ENCODE results near the gene ADGRE3.
"Not testable (repeated sequence)": the region's sequence is repeated elsewhere in the genome, so short reads cannot be mapped to it uniquely, and the experiment has no call there.

The ADGRE3 gene

DNA sequence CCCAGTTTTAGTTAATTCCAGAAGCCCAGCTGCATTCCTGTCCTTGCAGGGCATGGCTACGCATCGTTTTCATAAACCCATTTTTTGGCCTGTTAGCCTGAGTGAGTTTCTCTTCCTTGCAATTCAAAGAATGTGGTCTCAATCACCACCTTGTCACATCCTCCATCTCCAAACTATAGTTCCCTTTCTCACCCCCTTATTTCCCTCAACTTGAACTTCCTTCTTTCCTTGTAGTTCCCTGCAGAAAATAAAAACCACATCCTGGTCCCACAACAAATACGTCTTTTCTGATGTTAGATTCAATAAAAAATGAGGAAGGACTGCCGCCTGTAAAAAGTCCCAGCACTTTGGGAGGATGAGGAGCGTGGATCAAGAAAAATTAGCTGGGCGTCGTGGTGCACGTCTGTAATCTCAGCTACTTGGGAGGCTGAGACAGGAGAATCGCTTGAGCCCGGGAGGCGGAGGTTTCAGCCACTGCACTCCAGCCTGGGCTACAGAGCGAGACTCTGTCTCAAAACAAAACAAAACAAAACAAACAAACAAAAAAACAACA, 13.2 kb downstream of the ADGRE3 start:
- no peak for DNase-seq

DNA sequence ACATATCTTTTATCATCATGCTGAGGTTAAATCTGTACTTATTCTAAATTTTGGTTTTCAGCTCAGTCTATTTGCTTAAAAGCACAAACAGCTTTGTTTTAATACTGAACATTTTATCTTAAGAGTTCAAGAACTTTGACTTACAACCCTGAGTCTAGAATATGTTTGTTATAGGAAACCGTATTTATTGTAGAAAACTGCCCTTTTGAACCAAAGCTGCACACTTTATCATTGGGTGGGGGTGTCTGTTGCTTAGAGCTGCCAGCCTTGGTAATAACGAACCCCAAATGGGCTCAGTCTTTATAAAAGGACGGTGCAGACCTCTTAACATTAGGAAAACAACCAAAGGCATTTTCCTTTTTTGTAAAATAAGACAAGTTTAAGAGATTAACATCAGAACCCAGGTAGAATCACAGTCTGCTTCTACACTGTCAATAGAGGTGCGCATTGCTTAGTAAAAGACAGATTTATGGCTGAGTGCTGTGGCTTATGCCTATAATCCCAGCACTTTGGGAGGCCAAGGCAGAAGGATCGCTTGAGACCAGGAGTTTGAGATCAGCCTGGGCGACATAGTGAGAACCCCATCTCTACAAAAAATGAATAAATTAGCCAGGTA, 14.7 kb downstream of the ADGRE3 start:
- no peak for DNase-seq

- DNase-seq: no peak
Observed at GRCh38 chr19:14655726-14656125, 18.9 kb downstream of the ADGRE3 start.

DNA sequence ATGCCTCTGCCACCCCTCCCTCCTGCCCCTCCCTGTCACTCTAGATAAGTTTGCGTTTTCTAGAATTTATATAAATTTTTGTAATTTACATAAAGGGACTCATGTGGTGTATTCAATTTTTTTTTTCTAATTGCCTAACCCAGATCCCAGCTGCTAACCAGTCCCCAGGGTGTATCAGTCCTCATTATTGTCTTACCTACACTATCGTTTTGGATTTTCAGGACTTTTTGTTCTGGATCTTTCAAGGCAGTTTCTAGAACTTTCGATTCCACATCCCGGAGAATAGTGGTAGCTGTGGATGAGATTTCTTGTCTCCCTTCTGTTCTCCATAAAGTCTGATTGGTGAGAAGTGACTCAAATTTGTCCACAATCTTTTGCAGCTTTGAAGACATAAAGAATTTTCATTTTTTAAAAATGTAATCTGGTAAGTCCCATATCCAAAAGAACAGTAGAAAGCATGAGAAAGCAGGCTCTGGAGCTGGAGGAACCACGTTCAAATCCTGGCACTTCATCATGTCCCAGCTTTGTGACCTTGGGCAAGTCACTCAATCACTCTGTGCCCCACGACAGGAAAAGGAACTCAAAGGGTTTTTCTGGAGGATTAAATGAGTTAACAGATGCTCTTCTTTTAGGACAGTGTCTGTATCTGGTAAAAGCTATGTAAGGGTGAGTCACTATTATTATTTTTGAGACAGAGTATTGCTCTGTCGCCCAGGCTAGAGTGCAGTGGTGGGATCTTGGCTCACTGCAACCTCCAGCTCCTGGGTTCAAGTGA, 19.7 kb downstream of the ADGRE3 start:
- no peak for DNase-seq

- DNase-seq: no peak
Observed at GRCh38 chr19:14650161-14650560, 24.5 kb downstream of the ADGRE3 start.

GRCh38 chr19:14649020-14649419, 25.6 kb downstream of the ADGRE3 start:
- DNase-seq: no peak

DNA sequence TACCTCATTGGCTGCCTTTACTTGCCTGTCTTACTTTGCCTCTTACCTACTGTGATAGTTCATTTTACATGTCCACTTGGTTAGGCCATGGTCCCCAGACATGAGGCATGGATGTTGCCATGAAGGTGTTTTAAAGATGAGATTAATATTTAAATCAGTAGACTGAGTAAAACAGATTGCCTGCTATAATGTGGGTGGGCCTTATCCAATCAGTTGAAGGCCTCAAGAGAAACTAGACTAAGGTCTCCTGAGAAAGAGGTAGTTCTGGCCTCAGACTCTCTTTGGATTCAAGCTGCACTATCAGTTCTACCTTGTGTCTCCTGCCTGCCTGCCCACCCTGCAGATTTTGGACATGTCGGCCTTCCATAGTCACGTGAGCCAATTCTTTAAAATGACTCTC, 26.1 kb downstream of the ADGRE3 start:
- DNase-seq: no peak

- no peak for DNase-seq
Observed at GRCh38 chr19:14639536-14640277, 34.9 kb downstream of the ADGRE3 start.

- DNase-seq: no peak
Observed at GRCh38 chr19:14632286-14632685, 42.4 kb downstream of the ADGRE3 start.

GRCh38 chr19:14629557-14629956, 45.1 kb downstream of the ADGRE3 start:
- DNase-seq: no peak

GRCh38 chr19:14624491-14624890, 50.2 kb downstream of the ADGRE3 start:
- not testable (repeated sequence) for DNase-seq

DNA sequence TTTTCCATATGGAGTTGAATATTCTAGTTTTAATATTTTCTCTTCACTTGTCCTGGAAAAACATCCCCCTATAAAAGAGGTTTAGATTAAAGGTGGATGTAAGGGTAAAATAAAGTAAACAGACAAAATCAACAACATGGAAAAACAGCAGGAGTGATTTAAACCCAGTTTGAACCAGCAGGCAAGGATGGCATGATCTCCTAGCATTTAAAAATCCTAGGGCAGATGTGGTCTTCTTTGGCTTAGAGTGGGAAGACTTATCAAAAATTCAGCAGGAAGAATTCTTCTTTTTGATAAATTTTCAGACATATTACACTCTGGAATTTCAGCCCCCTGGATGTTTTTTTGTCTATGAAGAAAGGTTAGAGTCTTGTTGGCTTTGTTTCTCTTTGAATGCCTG, 55.2 kb downstream of the ADGRE3 start:
- no peak for DNase-seq

DNA sequence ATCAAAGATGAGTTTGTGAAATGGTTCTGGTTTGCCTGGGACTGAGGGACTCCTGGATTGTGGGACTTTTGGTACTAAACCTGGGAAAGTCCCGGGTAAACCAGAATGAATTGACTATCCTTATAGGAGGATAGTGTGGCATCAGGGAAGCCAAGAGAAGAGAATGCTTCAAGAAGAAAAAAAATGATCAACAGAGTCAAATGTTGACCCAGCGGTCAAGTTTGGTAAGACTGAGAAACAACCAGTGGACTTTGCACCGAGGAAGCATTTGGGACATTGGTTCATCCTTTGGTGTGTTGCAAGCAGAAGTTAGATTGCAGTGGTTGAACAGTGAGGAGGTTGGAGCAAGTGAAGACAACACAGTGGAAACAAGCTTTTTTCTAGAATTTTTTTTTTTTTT, 58.2 kb downstream of the ADGRE3 start:
- DNase-seq: no peak

DNA sequence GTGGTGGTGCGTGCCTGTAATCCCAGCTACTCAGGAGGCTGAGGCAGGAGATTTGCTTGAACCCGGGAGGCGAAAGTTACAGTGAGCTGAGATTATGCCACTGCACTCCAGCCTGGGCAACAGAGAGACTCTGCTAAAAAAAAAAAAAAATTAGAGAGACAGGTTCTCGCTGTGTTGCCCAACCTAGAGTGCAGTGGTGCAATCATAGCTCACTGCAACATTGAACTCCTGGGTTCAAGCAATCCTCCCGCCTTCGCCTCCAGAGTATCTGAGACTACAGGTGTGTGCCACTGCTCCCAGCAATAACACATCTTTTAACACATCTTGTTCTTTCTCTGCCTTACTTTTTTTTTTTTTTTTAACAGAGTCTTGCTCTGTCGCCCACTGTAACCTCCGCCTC, 59.0 kb downstream of the ADGRE3 start:
- no peak for DNase-seq

DNA sequence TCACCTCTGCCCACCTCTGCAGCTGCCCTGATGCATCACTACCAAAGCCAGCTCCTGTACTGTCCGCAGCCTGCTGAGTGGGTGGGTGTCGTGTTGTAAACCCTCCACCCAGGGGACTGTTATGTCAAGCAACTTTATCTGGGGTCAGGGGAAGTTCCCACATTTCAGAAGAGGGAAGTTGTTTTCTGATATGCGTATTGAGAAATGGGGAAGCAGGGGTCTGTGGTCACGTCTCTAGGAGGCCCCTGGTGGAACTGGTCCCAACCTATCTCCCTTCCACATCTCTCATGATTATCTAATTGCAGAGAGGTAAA, 60.6 kb downstream of the ADGRE3 start:
- DNase-seq: no peak

DNA sequence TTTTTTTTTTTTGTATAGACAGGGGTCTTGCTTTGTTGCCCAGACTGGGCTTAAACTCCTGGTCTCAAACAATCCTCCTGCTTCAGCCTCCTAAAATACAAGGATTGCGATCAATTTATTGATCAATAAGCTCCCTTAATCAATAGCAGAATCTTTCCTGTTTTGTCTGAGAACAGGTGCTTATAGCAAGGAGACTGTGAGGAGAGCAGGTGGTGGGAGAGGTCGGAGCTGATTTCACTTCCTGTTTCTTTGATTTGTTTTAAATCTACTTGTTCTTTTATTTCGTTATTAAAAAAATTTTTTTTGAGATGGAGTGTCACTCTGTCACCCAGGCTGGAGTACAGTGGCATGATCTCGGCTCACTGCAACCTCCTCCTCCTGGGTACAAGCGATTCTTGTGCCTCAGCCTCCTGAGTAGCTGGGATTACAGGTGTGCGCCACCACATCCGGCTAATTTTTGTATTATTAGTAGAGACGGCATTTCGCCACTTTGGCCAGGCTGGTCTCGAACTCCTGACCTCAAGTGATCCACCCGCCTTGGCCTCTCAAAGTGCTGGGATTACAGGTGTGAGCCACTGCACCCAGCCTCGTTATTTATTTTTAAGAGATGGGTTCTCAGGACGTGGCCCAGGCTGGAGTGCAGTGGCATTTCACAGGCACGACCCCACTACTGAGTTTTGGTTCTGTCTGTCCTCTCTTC, 61.1 kb downstream of the ADGRE3 start:
- not testable (repeated sequence) for DNase-seq

DNA sequence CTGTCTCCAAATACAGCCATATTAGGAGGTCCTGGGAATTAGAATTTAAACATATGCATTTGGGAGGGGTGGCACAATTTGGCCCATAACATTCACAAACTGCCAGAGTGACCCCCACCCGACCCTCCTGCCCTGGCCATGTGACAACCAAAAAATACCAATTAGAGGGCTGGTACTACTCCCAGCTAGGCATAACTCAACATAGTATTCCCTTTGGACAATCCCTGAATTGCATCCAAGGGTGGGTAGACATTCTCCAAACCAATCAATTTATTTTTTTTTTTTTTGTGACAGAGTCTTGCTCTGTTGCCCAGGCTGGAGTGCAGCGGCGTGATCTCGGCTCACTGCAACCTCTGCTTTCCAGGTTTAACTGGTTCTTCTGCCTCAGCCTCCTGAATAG, 62.0 kb downstream of the ADGRE3 start:
- DNase-seq: no peak

- DNase-seq: not testable (repeated sequence)
Observed at GRCh38 chr19:14612242-14612641, 62.4 kb downstream of the ADGRE3 start.

DNA sequence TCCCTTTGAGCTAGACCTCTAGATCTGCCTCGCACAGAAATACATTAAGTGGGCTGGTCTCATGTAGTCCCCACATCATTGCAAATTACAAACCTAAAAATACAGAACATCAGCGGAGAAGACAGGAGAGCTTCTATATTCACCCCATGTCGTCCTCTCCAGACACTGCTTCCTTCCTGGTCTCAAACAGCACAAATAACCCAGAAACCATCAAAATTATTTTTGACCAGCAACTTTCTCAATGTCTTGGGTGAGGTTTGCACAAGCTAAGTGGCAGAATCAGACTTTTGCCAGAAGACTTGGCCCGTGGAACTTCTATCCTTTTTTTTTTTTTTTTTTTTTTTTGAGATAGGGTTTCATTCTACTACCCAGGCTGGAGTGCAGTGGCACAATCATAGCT, 63.6 kb downstream of the ADGRE3 start:
- DNase-seq: no peak

DNA sequence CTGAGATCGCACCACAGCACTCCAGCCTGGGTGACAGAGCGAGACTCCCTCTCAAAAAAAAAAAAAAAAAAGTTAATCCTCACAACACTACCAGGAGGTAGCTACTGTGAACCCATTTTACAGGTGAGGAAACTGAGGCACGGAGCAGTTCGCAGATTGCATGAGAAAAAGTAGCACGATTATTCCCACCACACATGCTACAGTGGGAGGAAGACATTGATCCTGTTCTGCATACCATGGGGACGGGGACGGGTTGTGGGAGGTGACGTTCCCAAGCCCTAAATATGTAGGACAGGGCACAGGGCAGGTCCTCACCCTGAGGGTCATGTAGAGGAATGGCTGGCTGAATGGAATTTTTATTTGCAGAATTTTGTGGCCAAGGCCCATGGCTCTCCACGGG, 68.0 kb downstream of the ADGRE3 start:
- no peak for DNase-seq

GRCh38 chr19:14603990-14604387, 70.7 kb downstream of the ADGRE3 start:
- no peak for DNase-seq

- DNase-seq: no peak
Observed at GRCh38 chr19:14599548-14600147, 75.0 kb downstream of the ADGRE3 start.

DNA sequence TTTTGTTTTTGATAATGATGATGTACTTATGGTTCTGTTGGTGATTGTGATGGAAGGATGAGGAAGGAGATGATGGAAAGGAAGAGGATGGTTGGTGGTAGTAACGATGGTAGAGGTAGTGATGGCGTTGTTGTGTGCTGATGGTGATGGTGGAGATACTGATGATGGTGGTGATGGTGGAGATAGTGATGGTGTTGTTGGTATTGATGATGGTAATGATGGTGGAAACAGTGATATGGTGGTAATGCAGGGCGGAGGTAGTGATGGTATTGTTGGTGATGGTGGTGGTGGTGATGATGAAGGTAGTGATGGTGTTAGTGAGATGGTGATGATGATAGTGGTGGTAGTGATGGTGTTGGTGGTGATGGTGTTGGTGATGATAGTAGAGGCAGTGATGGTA, 79.1 kb downstream of the ADGRE3 start:
- no peak for DNase-seq

All from effector CD4-positive, alpha-beta T cell (primary cell).